WI38 (cell line): ENCODE results near the gene ATP6V0D1.
"Not testable (repeated sequence)": the region's sequence is repeated elsewhere in the genome, so short reads cannot be mapped to it uniquely, and the experiment has no call there.

ENCODE experiments used
- H3K4me3 ChIP-seq: 2 replicates; pipeline ENCODE4 v1.5.1; 2011; ENCODE audit warnings: low read depth, mild to moderate bottlenecking, control low read depth, low read length
- TF ChIP-seq, protein P1 (sequence below): IDR thresholded peaks from 2 replicates; pipeline ENCODE4 v1.5.1; 2012; ENCODE audit warnings: low read depth, mild to moderate bottlenecking, control low read depth, low read length

The ATP6V0D1 gene

GRCh38 chr16:67490335-67491096 is 9.6 kb upstream of the ATP6V0D1 start:
- no peak overlapping the region for H3K4me3 ChIP-seq
- TF ChIP-seq, protein P1, sequence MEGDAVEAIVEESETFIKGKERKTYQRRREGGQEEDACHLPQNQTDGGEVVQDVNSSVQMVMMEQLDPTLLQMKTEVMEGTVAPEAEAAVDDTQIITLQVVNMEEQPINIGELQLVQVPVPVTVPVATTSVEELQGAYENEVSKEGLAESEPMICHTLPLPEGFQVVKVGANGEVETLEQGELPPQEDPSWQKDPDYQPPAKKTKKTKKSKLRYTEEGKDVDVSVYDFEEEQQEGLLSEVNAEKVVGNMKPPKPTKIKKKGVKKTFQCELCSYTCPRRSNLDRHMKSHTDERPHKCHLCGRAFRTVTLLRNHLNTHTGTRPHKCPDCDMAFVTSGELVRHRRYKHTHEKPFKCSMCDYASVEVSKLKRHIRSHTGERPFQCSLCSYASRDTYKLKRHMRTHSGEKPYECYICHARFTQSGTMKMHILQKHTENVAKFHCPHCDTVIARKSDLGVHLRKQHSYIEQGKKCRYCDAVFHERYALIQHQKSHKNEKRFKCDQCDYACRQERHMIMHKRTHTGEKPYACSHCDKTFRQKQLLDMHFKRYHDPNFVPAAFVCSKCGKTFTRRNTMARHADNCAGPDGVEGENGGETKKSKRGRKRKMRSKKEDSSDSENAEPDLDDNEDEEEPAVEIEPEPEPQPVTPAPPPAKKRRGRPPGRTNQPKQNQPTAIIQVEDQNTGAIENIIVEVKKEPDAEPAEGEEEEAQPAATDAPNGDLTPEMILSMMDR: no peak

DNA sequence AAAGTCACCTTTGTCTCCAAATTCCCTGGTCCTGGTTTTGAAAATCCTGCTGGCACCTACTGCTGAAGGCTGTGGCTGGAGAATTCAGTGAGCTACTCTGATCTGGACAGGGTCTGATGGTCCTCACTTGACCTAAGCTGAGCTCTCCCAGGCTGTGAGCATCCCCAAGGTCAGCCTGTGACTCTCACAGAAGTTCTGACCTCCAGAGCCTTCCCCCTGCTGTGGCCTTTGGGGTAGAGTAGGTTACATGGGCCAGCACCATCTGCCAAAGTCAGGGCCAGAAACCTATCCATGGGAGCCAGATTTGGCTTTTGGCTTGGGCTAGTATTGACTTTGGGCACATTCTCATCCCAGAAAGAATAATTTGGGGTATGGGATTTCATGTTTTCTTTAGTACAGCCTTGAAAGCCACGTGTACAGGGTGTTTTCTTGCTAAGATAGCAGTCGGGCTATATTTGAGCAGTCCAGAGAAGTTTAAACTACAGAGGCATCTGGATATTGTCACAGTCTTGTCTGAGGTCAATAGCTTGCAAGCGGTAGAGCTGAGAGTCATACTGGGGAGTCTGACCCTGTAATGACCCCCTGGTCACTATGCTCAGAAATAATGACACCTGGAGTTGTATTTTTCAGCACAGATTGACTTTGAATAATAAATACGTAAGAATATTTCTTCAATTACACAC is 8.6 kb upstream of the ATP6V0D1 start:
- H3K4me3 ChIP-seq: no peak overlapping the region

GRCh38 chr16:67487561-67487960 is 6.6 kb upstream of the ATP6V0D1 start:
- H3K4me3 ChIP-seq: not testable (repeated sequence)

More for the DNA sequence above, 8.6 kb upstream of the ATP6V0D1 start:
- TF ChIP-seq, protein P1: no peak

DNA sequence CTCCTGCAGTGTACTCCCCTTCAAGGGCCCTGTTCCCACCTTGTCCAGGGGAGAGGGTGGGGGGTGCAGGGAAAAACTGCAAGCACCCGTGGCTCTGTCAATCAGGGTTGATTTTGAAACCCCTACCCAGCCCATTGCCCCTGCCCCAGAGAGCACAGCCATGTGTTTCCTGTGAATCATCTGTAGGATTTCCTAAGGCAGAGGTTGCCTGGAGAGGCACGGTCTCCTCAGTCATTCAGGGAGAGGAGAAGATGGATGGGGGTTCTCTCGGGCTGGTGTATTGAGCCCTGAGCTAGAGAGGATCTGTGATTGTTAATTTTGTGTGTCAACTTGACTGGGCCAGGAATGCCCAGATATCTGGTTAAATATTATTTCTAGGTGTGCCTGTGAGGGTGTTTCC is 5.8 kb upstream of the ATP6V0D1 start:
- TF ChIP-seq, protein P1: no peak
- no peak overlapping the region for H3K4me3 ChIP-seq

- H3K4me3 ChIP-seq: no peak overlapping the region
- TF ChIP-seq, protein P1: no peak
Measured at GRCh38 chr16:67483731-67484525, 3.0 kb upstream of the ATP6V0D1 start.

DNA sequence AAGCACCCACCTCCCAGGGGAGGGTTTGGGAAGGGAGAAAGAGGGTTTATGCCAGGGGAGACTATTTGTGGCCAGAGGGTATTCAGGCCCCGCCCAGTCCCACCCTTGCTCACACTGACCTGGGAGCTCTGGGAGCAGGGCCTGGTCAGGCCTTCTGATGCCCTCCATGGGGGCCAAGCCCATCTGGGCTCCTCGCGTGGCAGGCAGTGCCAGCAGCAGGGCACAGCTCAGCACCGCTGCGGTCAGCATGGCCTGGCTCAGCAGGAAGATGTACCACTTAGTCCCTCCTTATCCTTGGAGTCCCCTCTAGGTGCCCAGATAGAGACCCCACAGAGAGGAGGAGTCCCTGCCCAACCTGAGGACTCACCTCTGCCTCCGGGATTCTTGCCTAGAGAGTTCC is 2.2 kb upstream of the ATP6V0D1 start, which contains the start of gene AGRP:
Gene AGRP, minus strand, starts transcription at position 398 of the 400 bp plus-strand sequence. Its CDS starts 149 bp downstream, at position 249.
- H3K4me3 ChIP-seq: no peak within 1 kb of the TSS
- TF ChIP-seq, protein P1: no peak

DNA sequence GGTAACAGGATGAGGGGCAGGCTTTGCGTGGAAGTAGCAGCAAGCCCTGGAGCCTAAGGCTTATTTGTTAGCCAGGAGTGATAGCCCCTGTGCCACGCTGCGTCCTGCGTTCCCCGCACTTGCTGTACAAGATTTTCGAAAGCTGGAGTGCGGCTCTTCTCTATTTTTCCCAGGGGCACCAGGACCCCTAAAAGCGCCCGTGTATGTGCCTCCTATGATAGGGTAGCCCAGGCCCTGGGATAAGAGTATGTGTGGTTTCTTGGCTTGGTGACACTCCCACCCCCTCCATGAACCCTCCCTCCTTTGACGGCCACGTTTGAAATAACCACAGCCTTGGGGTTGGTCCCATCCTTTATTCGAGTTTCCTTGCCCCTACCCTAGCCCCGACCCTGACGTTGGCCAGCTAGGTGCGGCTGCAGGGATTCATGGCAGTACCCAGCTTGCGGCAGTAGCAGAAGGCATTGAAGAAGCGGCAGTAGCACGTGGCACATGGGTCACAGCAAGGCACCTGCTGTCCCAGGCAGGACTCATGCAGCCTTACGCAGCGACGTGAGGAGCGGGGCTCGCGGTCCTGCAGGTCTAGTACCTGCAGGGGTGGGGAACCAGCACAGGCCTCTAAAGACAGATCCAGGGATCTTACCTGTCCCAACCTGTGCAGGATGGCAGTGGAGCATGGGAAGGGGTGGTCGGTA is 1.4 kb upstream of the ATP6V0D1 start:
- peak overlapping the region; percentile 84; the same call in 1 of the 2 replicates for H3K4me3 ChIP-seq
- TF ChIP-seq, protein P1: no peak
